Stimulated activated naive B cell treated with anti-CD40 and anti-IgM and Interleukin-4, amounts not matched to agents 10 μg/mL and 1 μg/mL and 100 μg/mL, for 72 hours (primary cell): ENCODE results near the gene CPSF4.
"Not testable (repeated sequence)": the region's sequence is repeated elsewhere in the genome, so short reads cannot be mapped to it uniquely, and the experiment has no call there.

Experiments used
- ATAC-seq, 2 donors: fragments of 150-1000 bp; cut with Tn5 transposase; replicated peaks; 2 replicates each; pipeline ENCODE4 v1.10.0; 2021; ENCODE audit warnings: moderate library complexity in 1 of 2
- DNase-seq: peaks from one replicate; pipeline ENCODE4 v3.0.0; 2021
- H3K27ac Mint-ChIP-seq: one replicate; pipeline ENCODE4 v1.8.0; 2022; ENCODE audit warnings: mild to moderate bottlenecking, mixed read lengths
- H3K27me3 Mint-ChIP-seq, 2 donors: one replicate each; pipeline ENCODE4 v1.8.0; 2022; ENCODE audit warnings: mixed read lengths in 2 of 2
- H3K36me3 Mint-ChIP-seq, 2 donors: one replicate each; pipeline ENCODE4 v1.8.0; 2022; ENCODE audit warnings: mixed read lengths in 2 of 2, mild to moderate bottlenecking in 1 of 2
- H3K4me1 Mint-ChIP-seq, 2 donors: one replicate each; pipeline ENCODE4 v1.8.0; 2022; ENCODE audit warnings: mixed read lengths in 2 of 2, mild to moderate bottlenecking in 1 of 2
- H3K4me3 Mint-ChIP-seq, 2 donors: one replicate each; pipeline ENCODE4 v1.8.0; 2022; ENCODE audit warnings: mild to moderate bottlenecking in 2 of 2, mixed read lengths in 2 of 2, moderate library complexity in 1 of 2
- H3K9me3 Mint-ChIP-seq, 2 donors: one replicate each; pipeline ENCODE4 v1.8.0; 2022; ENCODE audit warnings: mixed read lengths in 2 of 2, mild to moderate bottlenecking in 1 of 2

The CPSF4 gene

GRCh38 chr7:99399597-99399996 lies 39.1 kb upstream of the CPSF4 start:
- Mint-ChIP-seq H3K4me1 (peaks cover 27 to 42% of the 10 kb centered on the region in 2 donors), H3K27me3 (no peaks in the 10 kb centered on the region), H3K4me3 (no peak overlapping the region), H3K36me3 (peaks cover 58 to 72% of the 10 kb centered on the region in 2 donors), H3K9me3 (no peaks in the 10 kb centered on the region), H3K27ac (peak overlapping the region; percentile 80)
- peak in 1 of 2 donors; percentile 6 for ATAC-seq
- no peak for DNase-seq

DNA sequence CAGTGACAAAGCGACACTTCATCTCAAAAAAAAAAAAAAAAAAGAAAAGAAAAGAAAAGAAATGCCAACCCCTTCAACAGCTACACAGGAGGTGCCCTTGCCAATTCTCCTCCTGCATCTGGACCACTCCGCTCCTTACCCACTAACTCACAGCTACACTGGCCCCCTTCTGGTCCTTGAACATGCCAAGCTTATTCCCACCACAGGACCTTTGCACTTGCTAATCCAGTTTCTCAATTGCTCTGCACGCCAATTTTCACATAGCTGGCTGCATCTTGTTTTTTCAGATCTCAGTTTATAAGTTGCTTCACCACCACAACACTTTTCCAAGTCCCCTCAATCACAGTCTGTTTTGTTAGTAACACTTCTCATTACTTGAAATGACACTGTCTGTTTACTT lies 35.9 kb upstream of the CPSF4 start:
- no peak for DNase-seq
- Mint-ChIP-seq H3K27ac (no peak overlapping the region), H3K27me3 (no peaks in the 10 kb centered on the region), H3K9me3 (no peaks in the 10 kb centered on the region), H3K4me1 (peaks cover 33 to 44% of the 10 kb centered on the region in 2 donors), H3K36me3 (peaks cover 52 to 57% of the 10 kb centered on the region in 2 donors), H3K4me3 (no peak overlapping the region)
- no peak for ATAC-seq

GRCh38 chr7:99403764-99404163 lies 35.0 kb upstream of the CPSF4 start:
- no peaks in the 10 kb centered on the region for H3K27me3 Mint-ChIP-seq
- no peak for DNase-seq
- peak overlapping the region; percentile 68 for H3K27ac Mint-ChIP-seq
- ATAC-seq: no peak
- peaks cover 26 to 38% of the 10 kb centered on the region in 2 donors for H3K4me1 Mint-ChIP-seq
- no peak overlapping the region for H3K4me3 Mint-ChIP-seq
- peaks cover 44 to 49% of the 10 kb centered on the region in 2 donors for H3K36me3 Mint-ChIP-seq
- H3K9me3 Mint-ChIP-seq: no peaks in the 10 kb centered on the region

GRCh38 chr7:99404235-99404976 lies 34.3 kb upstream of the CPSF4 start:
- no peak overlapping the region for H3K4me3 Mint-ChIP-seq
- no peaks in the 10 kb centered on the region for H3K9me3 Mint-ChIP-seq
- H3K27me3 Mint-ChIP-seq: no peaks in the 10 kb centered on the region
- H3K36me3 Mint-ChIP-seq: peaks cover 46% of the 10 kb centered on the region in 2 donors
- peak overlapping the region; percentile 68 for H3K27ac Mint-ChIP-seq
- H3K4me1 Mint-ChIP-seq: peaks cover 24 to 34% of the 10 kb centered on the region in 2 donors
- ATAC-seq (no peak), DNase-seq (no peak)

DNA sequence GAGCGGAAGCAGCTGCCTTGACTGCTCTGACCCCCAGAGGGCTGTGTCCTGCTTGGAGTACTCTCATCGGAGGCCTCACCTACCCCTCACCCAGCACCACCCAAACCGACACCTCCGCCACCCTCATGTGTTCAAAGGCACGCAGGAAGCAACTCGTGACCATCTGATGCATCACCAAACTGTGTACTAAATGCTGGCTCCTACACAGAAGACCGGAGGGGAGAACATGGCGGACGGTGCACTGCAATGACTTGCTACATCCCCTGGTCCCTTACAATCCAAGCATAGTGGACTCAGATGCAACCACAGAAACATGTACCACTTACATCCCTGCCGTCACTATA lies 33.8 kb upstream of the CPSF4 start:
- peaks cover 23 to 37% of the 10 kb centered on the region in 2 donors for H3K4me1 Mint-ChIP-seq
- H3K27me3 Mint-ChIP-seq: no peaks in the 10 kb centered on the region
- H3K9me3 Mint-ChIP-seq: no peaks in the 10 kb centered on the region
- no peak overlapping the region for H3K4me3 Mint-ChIP-seq
- no peak for ATAC-seq
- peaks cover 41 to 47% of the 10 kb centered on the region in 2 donors for H3K36me3 Mint-ChIP-seq
- DNase-seq: no peak
- H3K27ac Mint-ChIP-seq: no peak overlapping the region

DNA sequence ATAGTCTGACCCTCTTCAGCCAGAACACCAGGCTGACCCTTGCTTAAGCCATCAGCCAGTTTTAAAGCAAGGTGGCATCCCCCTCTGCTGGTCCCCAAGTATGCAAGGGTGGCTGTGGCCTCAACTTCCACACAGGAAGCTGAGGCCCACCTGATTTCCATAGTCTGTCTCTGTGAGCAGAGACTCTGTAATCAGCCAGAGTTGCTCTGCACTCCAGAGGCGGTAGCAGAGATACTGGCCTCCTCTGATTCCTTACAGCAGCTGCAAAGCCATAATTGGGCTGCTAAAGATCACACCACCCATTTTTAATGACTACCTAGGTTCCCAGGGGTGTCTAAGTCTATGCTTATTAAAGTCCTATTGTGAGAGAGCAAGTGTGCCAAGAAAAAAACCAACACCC lies 32.2 kb upstream of the CPSF4 start:
- no peak for ATAC-seq
- Mint-ChIP-seq H3K4me3 (peak overlapping the region; percentile 93 to 94), H3K27me3 (no peaks in the 10 kb centered on the region), H3K9me3 (no peaks in the 10 kb centered on the region), H3K36me3 (peaks cover 37% of the 10 kb centered on the region in 2 donors), H3K27ac (peak overlapping the region; percentile 14), H3K4me1 (peaks cover 23 to 49% of the 10 kb centered on the region in 2 donors)
- no peak for DNase-seq

- DNase-seq (no peak), ATAC-seq (peak; percentile 14 to 25)
- Mint-ChIP-seq H3K27me3 (no peaks in the 10 kb centered on the region), H3K27ac (peak overlapping the region; percentile 100), H3K36me3 (peaks cover 32 to 37% of the 10 kb centered on the region in 2 donors), H3K9me3 (no peaks in the 10 kb centered on the region), H3K4me1 (peaks cover 24 to 49% of the 10 kb centered on the region in 2 donors), H3K4me3 (peak overlapping the region; percentile 93 to 94)
These were observed 30.8 kb upstream of the CPSF4 start for GRCh38 chr7:99407872-99408378.

GRCh38 chr7:99408379-99409191 lies 30.2 kb upstream of the CPSF4 start, which contains the start of the genes BUD31 and PDAP1:
BUD31 (plus strand) TSS chr7:99408969; CDS start chr7:99411093, 2,124 bp downstream.
PDAP1 (minus strand) TSS chr7:99408597; CDS start chr7:99408548, 49 bp downstream.
- Mint-ChIP-seq H3K27me3 (no peaks in the 10 kb centered on the region), H3K36me3 (peaks cover 32 to 34% of the 10 kb centered on the region in 2 donors), H3K27ac (peak within 1 kb of the TSS; percentile 100), H3K9me3 (no peaks in the 10 kb centered on the region), H3K4me3 (peak within 1 kb of the TSS; percentile 93 to 94), H3K4me1 (peaks cover 25 to 48% of the 10 kb centered on the region in 2 donors)
- DNase-seq (peak; percentile 92), ATAC-seq (peak; percentile 89 to 91)

DNA sequence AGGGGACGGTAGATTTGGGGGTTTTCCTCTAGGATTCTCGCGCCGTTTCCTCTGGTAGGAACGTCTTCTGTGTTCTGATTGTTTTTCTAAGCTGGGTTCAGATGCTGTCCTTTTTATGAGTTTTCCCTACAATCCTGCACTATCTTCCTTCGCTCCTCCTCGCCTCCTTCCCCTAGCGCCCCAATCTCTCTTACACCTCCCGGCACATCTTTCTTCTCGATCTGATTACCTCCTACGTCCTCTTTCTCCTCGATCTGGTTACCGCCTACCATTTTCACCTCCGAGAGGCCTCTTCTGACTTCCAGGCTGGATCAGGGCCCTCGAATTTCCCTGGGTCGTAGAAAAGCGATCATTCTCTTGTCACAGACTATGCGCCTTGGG lies 29.6 kb upstream of the CPSF4 start:
- H3K27me3 Mint-ChIP-seq: no peaks in the 10 kb centered on the region
- H3K36me3 Mint-ChIP-seq: peaks cover 27 to 28% of the 10 kb centered on the region in 2 donors
- H3K27ac Mint-ChIP-seq: peak overlapping the region; percentile 100
- no peaks in the 10 kb centered on the region for H3K9me3 Mint-ChIP-seq
- ATAC-seq (peak; percentile 22 to 26), DNase-seq (no peak)
- peak overlapping the region; percentile 93 to 94 for H3K4me3 Mint-ChIP-seq
- H3K4me1 Mint-ChIP-seq: peaks cover 20 to 42% of the 10 kb centered on the region in 2 donors

GRCh38 chr7:99409806-99410205 lies 28.9 kb upstream of the CPSF4 start:
- no peaks in the 10 kb centered on the region for H3K27me3 Mint-ChIP-seq
- peaks cover 25 to 29% of the 10 kb centered on the region in 2 donors for H3K36me3 Mint-ChIP-seq
- ATAC-seq (no peak), DNase-seq (no peak)
- peaks cover 17 to 38% of the 10 kb centered on the region in 2 donors for H3K4me1 Mint-ChIP-seq
- peak overlapping the region; percentile 93 to 94 for H3K4me3 Mint-ChIP-seq
- H3K27ac Mint-ChIP-seq: peak overlapping the region; percentile 43
- no peaks in the 10 kb centered on the region for H3K9me3 Mint-ChIP-seq

DNA sequence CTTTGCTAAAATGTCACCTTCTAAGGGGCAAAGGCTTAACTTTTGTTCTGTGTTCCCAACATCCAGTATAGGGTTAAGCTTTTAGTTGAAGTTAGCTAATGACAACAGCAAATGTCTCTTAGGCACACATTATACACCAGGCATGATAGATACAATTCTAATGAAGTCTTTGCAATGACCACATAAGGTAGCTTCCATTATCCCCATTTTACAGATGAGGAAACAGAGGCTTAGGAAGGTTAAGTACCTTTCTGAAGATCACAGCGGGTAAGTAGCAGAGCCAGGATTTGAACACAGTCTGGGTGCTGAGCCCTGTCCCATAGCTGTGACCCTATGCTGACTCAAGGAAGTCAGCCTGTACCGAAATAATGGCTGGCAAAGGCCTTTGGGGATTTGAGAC lies 28.1 kb upstream of the CPSF4 start:
- peak overlapping the region; percentile 76 for H3K27ac Mint-ChIP-seq
- peaks cover 0 to 5% of the 10 kb centered on the region in 2 donors for H3K9me3 Mint-ChIP-seq
- no peak for DNase-seq
- no peak for ATAC-seq
- H3K4me1 Mint-ChIP-seq: peaks cover 19 to 38% of the 10 kb centered on the region in 2 donors
- H3K4me3 Mint-ChIP-seq: peak overlapping the region; percentile 93 to 94
- no peaks in the 10 kb centered on the region for H3K27me3 Mint-ChIP-seq
- peaks cover 29 to 35% of the 10 kb centered on the region in 2 donors for H3K36me3 Mint-ChIP-seq

DNA sequence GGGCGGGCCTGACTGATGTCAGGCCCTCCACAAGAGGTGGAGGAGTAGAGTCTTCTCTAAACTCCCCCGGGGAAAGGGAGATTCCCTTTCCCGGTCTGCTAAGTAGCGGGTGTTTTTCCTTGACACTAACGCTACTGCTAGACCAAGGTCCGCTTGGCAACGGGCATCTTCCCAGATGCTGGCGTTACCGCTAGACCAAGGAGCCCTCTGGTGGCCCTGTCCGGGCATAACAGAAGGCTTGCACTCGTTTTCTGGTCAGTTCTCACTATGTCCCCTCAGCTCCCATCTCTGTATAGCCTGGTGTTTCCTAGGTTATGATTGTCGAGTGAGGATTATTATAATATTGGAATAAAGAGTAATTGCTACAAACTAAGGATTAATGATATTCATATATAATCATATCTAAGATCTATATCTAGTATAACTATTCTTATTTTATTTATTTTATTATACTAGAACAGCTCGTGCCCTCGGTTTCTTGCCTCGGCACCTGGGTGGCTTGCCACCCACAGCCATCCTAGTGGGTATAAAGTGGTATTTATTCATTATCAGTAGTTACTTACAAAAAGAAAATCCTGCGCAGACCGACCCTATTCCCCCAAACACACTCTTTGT lies 23.1 kb upstream of the CPSF4 start:
- Mint-ChIP-seq H3K4me1 (peaks cover 13 to 19% of the 10 kb centered on the region in 2 donors), H3K36me3 (peaks cover 53 to 60% of the 10 kb centered on the region in 2 donors)
- H3K27ac Mint-ChIP-seq, ATAC-seq, H3K9me3 Mint-ChIP-seq, DNase-seq, H3K4me3 Mint-ChIP-seq, H3K27me3 Mint-ChIP-seq: not testable (repeated sequence)

- Mint-ChIP-seq H3K27me3 (no peaks in the 10 kb centered on the region), H3K4me3 (no peak overlapping the region), H3K4me1 (peaks cover 9 to 14% of the 10 kb centered on the region in 2 donors), H3K9me3 (peaks cover 0 to 5% of the 10 kb centered on the region in 2 donors), H3K36me3 (peaks cover 54 to 59% of the 10 kb centered on the region in 2 donors), H3K27ac (no peak overlapping the region)
- DNase-seq (no peak), ATAC-seq (no peak)
These were observed 20.5 kb upstream of the CPSF4 start for GRCh38 chr7:99418260-99418659.
